Measurements from ENCODE around the gene ST7L.

The ST7L gene

DNA sequence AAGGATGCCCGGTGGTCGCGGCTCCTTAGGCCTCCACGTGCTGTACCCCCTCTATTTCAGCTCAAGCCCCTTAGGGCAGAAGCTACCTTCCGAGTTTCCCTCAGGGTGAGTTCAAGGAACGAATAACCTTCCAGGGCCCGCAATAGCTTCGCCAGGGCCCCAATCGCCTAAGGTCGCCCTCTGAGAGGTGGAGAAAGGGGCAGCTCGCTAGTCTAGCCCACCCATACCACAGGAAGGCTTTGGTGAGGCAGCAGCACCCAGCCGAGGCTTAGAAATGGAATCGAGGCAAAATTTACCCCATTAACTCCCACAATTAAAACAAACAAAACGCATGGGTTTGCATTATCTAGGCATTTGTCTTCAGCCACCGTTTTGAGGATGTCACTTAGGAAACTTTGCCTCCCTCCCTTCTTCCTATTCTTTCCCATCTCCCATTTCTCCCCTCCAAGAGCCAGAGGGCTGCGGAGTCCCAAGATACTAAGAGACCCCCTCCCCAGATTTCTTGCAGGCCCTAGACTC is 109.2 kb downstream of the ST7L start:
- Histone ChIP-seq H3K79me2 (ENCODE audit: control insufficient read depth, insufficient read depth, low read length, poor library complexity) (no peaks in the 10 kb centered on the region), H3K4ac (ENCODE audit: low read depth, low read length) (no peak overlapping the region), H4K8ac (ENCODE audit: low read depth, low read length) (no peak overlapping the region), H3K18ac (ENCODE audit: low read length) (no peak overlapping the region), H4K12ac (ENCODE audit: low read depth, low read length) (no peak overlapping the region), H2AFZ (ENCODE audit: insufficient read depth, low read length, poor library complexity) (no peak overlapping the region), H2BK120ac (ENCODE audit: insufficient read depth, low read length, poor library complexity) (no peak overlapping the region), H4K91ac (ENCODE audit: low read depth, low read length) (no peak overlapping the region), H3K36me3 (ENCODE audit: control insufficient read depth in 1 of 2, insufficient read depth in 2 of 2, low read length in 2 of 2) (no peaks in the 10 kb centered on the region), H3K14ac (ENCODE audit: low read length) (no peak overlapping the region), H3K23ac (ENCODE audit: low read length) (no peak overlapping the region), H3K4me2 (ENCODE audit: low read length) (peak overlapping the region; percentile 65), H3K9me3 (ENCODE audit: insufficient read depth, low read depth, low read length) (peaks cover 3% of the 10 kb centered on the region), H3K9ac (ENCODE audit: low read length) (no peak overlapping the region), H3K79me1 (ENCODE audit: low read length) (no peaks in the 10 kb centered on the region), H3K27ac (ENCODE audit: low read depth, low read length) (no peak overlapping the region), H3K27me3 (ENCODE audit: insufficient read depth, low read length) (peaks cover 40% of the 10 kb centered on the region), H2BK5ac (ENCODE audit: low read depth, low read length, poor library complexity) (no peak overlapping the region), H2AK5ac (ENCODE audit: low read length) (no peak overlapping the region), H3K4me3 (ENCODE audit: low read depth, low read length) (no peak overlapping the region), H3K4me1 (ENCODE audit: control insufficient read depth in 1 of 2, insufficient read depth in 2 of 2, low read length in 2 of 2) (peaks cover 3 to 18% of the 10 kb centered on the region in 2 experiments), H2BK12ac (ENCODE audit: low read length) (no peak overlapping the region)
- no CpG with 5 or more reads among the region's 16 CpGs for WGBS (ENCODE audit: extremely low coverage, insufficient coverage, insufficient read length)
- no peak for DNase-seq

DNA sequence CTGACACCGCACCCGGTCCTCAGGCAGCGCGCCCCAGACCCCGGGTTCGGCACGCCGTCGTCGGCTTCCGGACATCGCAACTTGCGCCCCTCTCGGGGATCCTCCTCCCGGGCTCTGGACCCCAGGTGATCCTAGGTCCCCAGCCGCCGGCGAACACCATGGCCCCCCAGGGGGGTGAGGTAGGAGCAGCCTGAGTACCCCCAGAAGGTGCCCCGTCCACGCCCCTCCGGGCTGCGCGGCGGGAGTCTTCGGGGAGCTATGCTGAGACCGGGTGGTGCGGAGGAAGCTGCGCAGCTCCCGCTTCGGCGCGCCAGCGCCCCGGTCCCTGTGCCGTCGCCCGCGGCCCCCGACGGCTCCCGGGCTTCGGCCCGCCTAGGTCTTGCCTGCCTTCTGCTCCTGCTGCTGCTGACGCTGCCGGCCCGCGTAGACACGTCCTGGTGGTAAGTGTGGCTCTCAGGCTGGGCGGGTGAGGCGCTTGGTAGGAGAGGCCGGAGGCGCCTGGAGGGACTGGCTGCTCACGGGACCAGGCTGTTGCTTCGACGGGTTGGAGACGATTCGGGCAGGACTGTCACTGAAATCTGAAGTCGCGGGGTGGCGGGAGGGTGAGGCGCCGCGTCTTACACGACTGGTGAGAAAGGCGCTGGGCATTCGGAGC is 109.8 kb downstream of the ST7L start:
- no peak overlapping the region for H4K91ac ChIP-seq (ENCODE audit: low read depth, low read length)
- peaks cover 3% of the 10 kb centered on the region for H3K9me3 ChIP-seq (ENCODE audit: insufficient read depth, low read depth, low read length)
- H3K79me1 ChIP-seq (ENCODE audit: low read length) = no peaks in the 10 kb centered on the region
- peak in 1 of 2 donors; percentile 29 for DNase-seq
- no peak overlapping the region for H2AK5ac ChIP-seq (ENCODE audit: low read length)
- no peaks in the 10 kb centered on the region for H3K36me3 ChIP-seq (ENCODE audit: control insufficient read depth in 1 of 2, insufficient read depth in 2 of 2, low read length in 2 of 2)
- no peaks in the 10 kb centered on the region for H3K79me2 ChIP-seq (ENCODE audit: control insufficient read depth, insufficient read depth, low read length, poor library complexity)
- H3K4me2 ChIP-seq (ENCODE audit: low read length) = peak overlapping the region; percentile 65
- H3K27ac ChIP-seq (ENCODE audit: low read depth, low read length) = no peak overlapping the region
- no peak overlapping the region for H3K4ac ChIP-seq (ENCODE audit: low read depth, low read length)
- no peak overlapping the region for H2BK120ac ChIP-seq (ENCODE audit: insufficient read depth, low read length, poor library complexity)
- H3K9ac ChIP-seq (ENCODE audit: low read length) = no peak overlapping the region
- peaks cover 42% of the 10 kb centered on the region for H3K27me3 ChIP-seq (ENCODE audit: insufficient read depth, low read length)
- no peak overlapping the region for H4K8ac ChIP-seq (ENCODE audit: low read depth, low read length)
- H3K18ac ChIP-seq (ENCODE audit: low read length) = no peak overlapping the region
- no peak overlapping the region for H2BK12ac ChIP-seq (ENCODE audit: low read length)
- no peak overlapping the region for H2BK5ac ChIP-seq (ENCODE audit: low read depth, low read length, poor library complexity)
- peak overlapping the region; percentile 70 for H3K4me3 ChIP-seq (ENCODE audit: low read depth, low read length)
- H4K12ac ChIP-seq (ENCODE audit: low read depth, low read length) = no peak overlapping the region
- H3K14ac ChIP-seq (ENCODE audit: low read length) = no peak overlapping the region
- peak overlapping the region; percentile 19 for H2AFZ ChIP-seq (ENCODE audit: insufficient read depth, low read length, poor library complexity)
- H3K23ac ChIP-seq (ENCODE audit: low read length) = no peak overlapping the region
- WGBS (ENCODE audit: extremely low coverage, insufficient coverage, insufficient read length) = no CpG with 5 or more reads among the region's 66 CpGs
- peaks cover 3 to 18% of the 10 kb centered on the region in 2 experiments for H3K4me1 ChIP-seq (ENCODE audit: control insufficient read depth in 1 of 2, insufficient read depth in 2 of 2, low read length in 2 of 2)

DNA sequence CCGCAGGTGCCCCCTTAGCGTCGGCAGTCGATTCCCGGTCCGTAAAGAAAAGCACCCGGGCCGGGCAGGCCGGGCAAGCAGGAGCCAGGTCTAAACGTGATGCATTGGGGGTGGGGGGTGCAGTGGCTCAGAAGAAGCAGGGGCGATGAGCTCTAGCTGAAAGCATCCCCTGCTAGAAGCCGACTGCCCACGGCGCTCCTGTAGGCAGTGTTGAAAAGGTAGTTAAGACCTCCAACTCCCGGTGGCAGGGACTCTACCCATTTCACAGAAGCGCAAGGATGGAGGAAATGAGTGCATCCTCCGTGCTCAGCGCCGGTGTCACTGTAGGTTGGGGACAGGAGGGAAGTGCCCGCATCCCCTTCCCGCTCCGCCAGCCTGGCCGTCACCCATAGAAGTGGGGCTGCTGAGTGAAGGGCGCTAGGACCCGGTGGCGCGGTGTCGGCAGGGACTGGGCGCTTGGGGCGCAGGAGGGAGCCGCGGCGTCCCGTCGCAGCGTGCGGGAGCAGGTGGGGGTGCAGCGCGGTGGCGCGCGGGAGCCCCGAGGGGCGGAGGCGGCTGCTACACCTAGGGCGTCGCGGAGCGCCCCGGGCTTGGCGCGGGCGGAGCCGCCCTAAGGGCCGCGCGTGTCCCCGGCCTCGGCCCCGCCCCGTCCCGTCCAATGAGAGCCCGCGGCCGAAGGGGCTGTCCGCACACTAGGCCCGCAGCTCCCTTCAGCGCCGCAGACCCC is 110.5 kb downstream of the ST7L start, which contains the start of gene WNT2B:
WNT2B (plus strand) TSS at position 688 of the 727 bp plus-strand sequence. CDS start 298 bp downstream, outside the sequence.
- Histone ChIP-seq H3K14ac (ENCODE audit: low read length) (no peak within 1 kb of the TSS), H3K36me3 (ENCODE audit: control insufficient read depth in 1 of 2, insufficient read depth in 2 of 2, low read length in 2 of 2) (no peaks in the 10 kb centered on the region), H3K23ac (ENCODE audit: low read length) (no peak within 1 kb of the TSS), H4K8ac (ENCODE audit: low read depth, low read length) (no peak within 1 kb of the TSS), H3K9ac (ENCODE audit: low read length) (no peak within 1 kb of the TSS), H3K79me2 (ENCODE audit: control insufficient read depth, insufficient read depth, low read length, poor library complexity) (no peaks in the 10 kb centered on the region), H2AFZ (ENCODE audit: insufficient read depth, low read length, poor library complexity) (peak within 1 kb of the TSS; percentile 19), H3K18ac (ENCODE audit: low read length) (no peak within 1 kb of the TSS), H4K91ac (ENCODE audit: low read depth, low read length) (no peak within 1 kb of the TSS), H3K27me3 (ENCODE audit: insufficient read depth, low read length) (peaks cover 47% of the 10 kb centered on the region), H3K4me2 (ENCODE audit: low read length) (peak within 1 kb of the TSS; percentile 65), H3K27ac (ENCODE audit: low read depth, low read length) (no peak within 1 kb of the TSS), H2BK5ac (ENCODE audit: low read depth, low read length, poor library complexity) (no peak within 1 kb of the TSS), H3K4ac (ENCODE audit: low read depth, low read length) (no peak within 1 kb of the TSS), H2AK5ac (ENCODE audit: low read length) (no peak within 1 kb of the TSS), H3K4me1 (ENCODE audit: control insufficient read depth in 1 of 2, insufficient read depth in 2 of 2, low read length in 2 of 2) (peaks cover 3 to 18% of the 10 kb centered on the region in 2 experiments), H2BK12ac (ENCODE audit: low read length) (no peak within 1 kb of the TSS), H3K79me1 (ENCODE audit: low read length) (no peaks in the 10 kb centered on the region), H4K12ac (ENCODE audit: low read depth, low read length) (no peak within 1 kb of the TSS), H3K4me3 (ENCODE audit: low read depth, low read length) (peak within 1 kb of the TSS; percentile 70), H2BK120ac (ENCODE audit: insufficient read depth, low read length, poor library complexity) (no peak within 1 kb of the TSS), H3K9me3 (ENCODE audit: insufficient read depth, low read depth, low read length) (peaks cover 3% of the 10 kb centered on the region)
- no CpG with 5 or more reads among the region's 69 CpGs for WGBS (ENCODE audit: extremely low coverage, insufficient coverage, insufficient read length)
- peak in 1 of 2 donors; percentile 50 for DNase-seq

DNA sequence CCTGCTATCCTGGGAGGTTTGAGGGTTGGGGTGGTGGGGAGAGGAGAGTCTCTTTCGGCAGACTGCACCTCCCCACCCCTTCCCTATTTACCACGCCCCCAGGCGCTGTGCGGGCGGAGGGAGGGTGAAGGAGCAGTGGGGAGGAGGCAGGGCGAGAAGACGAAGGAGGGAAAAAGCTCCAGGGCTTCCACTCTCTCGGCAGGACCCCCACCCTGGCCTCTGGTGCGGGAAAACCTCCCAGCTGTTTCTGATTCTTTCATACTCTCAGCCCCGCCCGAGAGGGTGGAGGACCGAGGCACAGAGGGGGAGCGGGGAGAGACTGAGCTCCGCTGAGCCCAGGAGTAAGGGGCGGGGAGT is 111.0 kb downstream of the ST7L start:
- H3K4me2 ChIP-seq (ENCODE audit: low read length) = peak overlapping the region; percentile 65
- no CpG with 5 or more reads among the region's 15 CpGs for WGBS (ENCODE audit: extremely low coverage, insufficient coverage, insufficient read length)
- no peak overlapping the region for H2BK12ac ChIP-seq (ENCODE audit: low read length)
- no peaks in the 10 kb centered on the region for H3K79me1 ChIP-seq (ENCODE audit: low read length)
- H2BK120ac ChIP-seq (ENCODE audit: insufficient read depth, low read length, poor library complexity) = no peak overlapping the region
- no peaks in the 10 kb centered on the region for H3K36me3 ChIP-seq (ENCODE audit: control insufficient read depth in 1 of 2, insufficient read depth in 2 of 2, low read length in 2 of 2)
- H4K91ac ChIP-seq (ENCODE audit: low read depth, low read length) = no peak overlapping the region
- peaks cover 47% of the 10 kb centered on the region for H3K27me3 ChIP-seq (ENCODE audit: insufficient read depth, low read length)
- H3K9ac ChIP-seq (ENCODE audit: low read length) = no peak overlapping the region
- no peak overlapping the region for H2AFZ ChIP-seq (ENCODE audit: insufficient read depth, low read length, poor library complexity)
- no peaks in the 10 kb centered on the region for H3K79me2 ChIP-seq (ENCODE audit: control insufficient read depth, insufficient read depth, low read length, poor library complexity)
- peaks cover 3 to 18% of the 10 kb centered on the region in 2 experiments for H3K4me1 ChIP-seq (ENCODE audit: control insufficient read depth in 1 of 2, insufficient read depth in 2 of 2, low read length in 2 of 2)
- H3K9me3 ChIP-seq (ENCODE audit: insufficient read depth, low read depth, low read length) = peaks cover 3% of the 10 kb centered on the region
- H4K8ac ChIP-seq (ENCODE audit: low read depth, low read length) = no peak overlapping the region
- DNase-seq = peak in 1 of 2 donors; percentile 26
- no peak overlapping the region for H3K23ac ChIP-seq (ENCODE audit: low read length)
- no peak overlapping the region for H4K12ac ChIP-seq (ENCODE audit: low read depth, low read length)
- H3K18ac ChIP-seq (ENCODE audit: low read length) = no peak overlapping the region
- H3K14ac ChIP-seq (ENCODE audit: low read length) = no peak overlapping the region
- H2AK5ac ChIP-seq (ENCODE audit: low read length) = no peak overlapping the region
- H3K4ac ChIP-seq (ENCODE audit: low read depth, low read length) = no peak overlapping the region
- H3K4me3 ChIP-seq (ENCODE audit: low read depth, low read length) = no peak overlapping the region
- H2BK5ac ChIP-seq (ENCODE audit: low read depth, low read length, poor library complexity) = no peak overlapping the region
- no peak overlapping the region for H3K27ac ChIP-seq (ENCODE audit: low read depth, low read length)
